Measurements from ENCODE around the gene ARR3.
"Not testable (repeated sequence)": the region's sequence is repeated elsewhere in the genome, so short reads cannot be mapped to it uniquely, and the experiment has no call there.

Gene ARR3

GRCh38 chrX:70274029-70274428 is 5.9 kb downstream of the ARR3 start:
- not testable (repeated sequence) for H3K27ac ChIP-seq (ENCODE audit: low read depth, low read length); H2BK12ac ChIP-seq (ENCODE audit: low read length); H3K9me3 ChIP-seq (ENCODE audit: insufficient read depth, low read depth, low read length); H3K4me3 ChIP-seq (ENCODE audit: low read depth, low read length); DNase-seq; H3K36me3 ChIP-seq (ENCODE audit: control insufficient read depth in 1 of 2, insufficient read depth in 2 of 2, low read length in 2 of 2); H3K79me2 ChIP-seq (ENCODE audit: control insufficient read depth, insufficient read depth, low read length, poor library complexity); H2AFZ ChIP-seq (ENCODE audit: insufficient read depth, low read length, poor library complexity); H4K12ac ChIP-seq (ENCODE audit: low read depth, low read length); H3K23ac ChIP-seq (ENCODE audit: low read length); H3K4me2 ChIP-seq (ENCODE audit: low read length); H3K79me1 ChIP-seq (ENCODE audit: low read length); H4K8ac ChIP-seq (ENCODE audit: low read depth, low read length); H3K4ac ChIP-seq (ENCODE audit: low read depth, low read length); H3K4me1 ChIP-seq (ENCODE audit: control insufficient read depth in 1 of 2, insufficient read depth in 2 of 2, low read length in 2 of 2); H2BK120ac ChIP-seq (ENCODE audit: insufficient read depth, low read length, poor library complexity); H3K27me3 ChIP-seq (ENCODE audit: insufficient read depth, low read length); H2AK5ac ChIP-seq (ENCODE audit: low read length); H4K91ac ChIP-seq (ENCODE audit: low read depth, low read length); H3K9ac ChIP-seq (ENCODE audit: low read length); H3K14ac ChIP-seq (ENCODE audit: low read length); H3K18ac ChIP-seq (ENCODE audit: low read length); H2BK5ac ChIP-seq (ENCODE audit: low read depth, low read length, poor library complexity)
- no CpG with 5 or more reads among the region's 7 CpGs for WGBS (ENCODE audit: extremely low coverage, insufficient coverage, insufficient read length)

DNA sequence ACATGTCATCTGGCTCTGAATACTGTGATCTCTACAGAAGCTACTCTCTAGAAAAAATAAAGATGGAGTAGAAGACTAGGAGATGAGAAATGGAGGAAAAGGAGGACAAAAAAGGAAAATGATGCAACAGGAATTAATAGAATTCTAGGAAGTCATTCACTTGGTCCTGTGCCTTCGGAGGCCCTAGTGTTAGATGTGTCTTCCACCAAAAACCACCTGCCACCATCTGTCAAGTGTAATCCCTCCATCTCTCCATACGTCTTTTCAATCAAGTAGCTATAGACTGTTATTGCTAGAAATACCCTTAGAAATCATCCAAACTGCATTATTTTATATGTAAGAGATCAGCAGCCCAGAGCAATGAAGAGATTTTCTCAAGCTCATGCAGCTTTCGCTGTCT is 10.9 kb downstream of the ARR3 start:
- Histone ChIP-seq H4K91ac (ENCODE audit: low read depth, low read length) (no peak overlapping the region), H3K4ac (ENCODE audit: low read depth, low read length) (no peak overlapping the region), H2BK120ac (ENCODE audit: insufficient read depth, low read length, poor library complexity) (no peak overlapping the region), H2AK5ac (ENCODE audit: low read length) (no peak overlapping the region), H3K27ac (ENCODE audit: low read depth, low read length) (no peak overlapping the region), H3K27me3 (ENCODE audit: insufficient read depth, low read length) (no peaks in the 10 kb centered on the region), H3K4me3 (ENCODE audit: low read depth, low read length) (no peak overlapping the region), H3K14ac (ENCODE audit: low read length) (no peak overlapping the region), H3K23ac (ENCODE audit: low read length) (no peak overlapping the region), H2BK5ac (ENCODE audit: low read depth, low read length, poor library complexity) (no peak overlapping the region), H4K12ac (ENCODE audit: low read depth, low read length) (no peak overlapping the region), H3K36me3 (ENCODE audit: control insufficient read depth in 1 of 2, insufficient read depth in 2 of 2, low read length in 2 of 2) (no peaks in the 10 kb centered on the region), H3K4me2 (ENCODE audit: low read length) (no peak overlapping the region), H3K18ac (ENCODE audit: low read length) (no peak overlapping the region), H3K79me1 (ENCODE audit: low read length) (no peaks in the 10 kb centered on the region), H3K9me3 (ENCODE audit: insufficient read depth, low read depth, low read length) (no peaks in the 10 kb centered on the region), H3K4me1 (ENCODE audit: control insufficient read depth in 1 of 2, insufficient read depth in 2 of 2, low read length in 2 of 2) (no peaks in the 10 kb centered on the region), H2AFZ (ENCODE audit: insufficient read depth, low read length, poor library complexity) (no peak overlapping the region), H3K9ac (ENCODE audit: low read length) (no peak overlapping the region), H3K79me2 (ENCODE audit: control insufficient read depth, insufficient read depth, low read length, poor library complexity) (no peaks in the 10 kb centered on the region), H2BK12ac (ENCODE audit: low read length) (no peak overlapping the region), H4K8ac (ENCODE audit: low read depth, low read length) (no peak overlapping the region)
- DNase-seq, result no peak
- no CpG with 5 or more reads among the region's 3 CpGs for WGBS (ENCODE audit: extremely low coverage, insufficient coverage, insufficient read length)

GRCh38 chrX:70280573-70280972 is 12.4 kb downstream of the ARR3 start:
- Histone ChIP-seq H3K79me2 (ENCODE audit: control insufficient read depth, insufficient read depth, low read length, poor library complexity) (no peaks in the 10 kb centered on the region), H3K4ac (ENCODE audit: low read depth, low read length) (no peak overlapping the region)
- WGBS (ENCODE audit: extremely low coverage, insufficient coverage, insufficient read length), result no CpG with 5 or more reads among the region's 3 CpGs

GRCh38 chrX:70281951-70282350 is 13.8 kb downstream of the ARR3 start, which contains the start of gene RAB41:
Gene RAB41, plus strand, starts transcription at chrX:70282172. Its CDS starts 46 bp downstream, at chrX:70282218.
- no peak within 1 kb of the TSS for H3K23ac ChIP-seq (ENCODE audit: low read length)
- no CpG with 5 or more reads among the region's 21 CpGs for WGBS (ENCODE audit: extremely low coverage, insufficient coverage, insufficient read length)
- no peak within 1 kb of the TSS for H2BK120ac ChIP-seq (ENCODE audit: insufficient read depth, low read length, poor library complexity)
- H2AFZ ChIP-seq (ENCODE audit: insufficient read depth, low read length, poor library complexity), result no peak within 1 kb of the TSS
- no peak within 1 kb of the TSS for H2BK12ac ChIP-seq (ENCODE audit: low read length)
- no peak within 1 kb of the TSS for H3K27ac ChIP-seq (ENCODE audit: low read depth, low read length)
- no peak within 1 kb of the TSS for H3K4me3 ChIP-seq (ENCODE audit: low read depth, low read length)
- H3K4ac ChIP-seq (ENCODE audit: low read depth, low read length), result no peak within 1 kb of the TSS
- no peaks in the 10 kb centered on the region for H3K79me2 ChIP-seq (ENCODE audit: control insufficient read depth, insufficient read depth, low read length, poor library complexity)
- H3K9ac ChIP-seq (ENCODE audit: low read length), result no peak within 1 kb of the TSS
- no peak within 1 kb of the TSS for H2BK5ac ChIP-seq (ENCODE audit: low read depth, low read length, poor library complexity)
- no peak within 1 kb of the TSS for H3K4me2 ChIP-seq (ENCODE audit: low read length)
- no peak within 1 kb of the TSS for H2AK5ac ChIP-seq (ENCODE audit: low read length)
- no peak within 1 kb of the TSS for H4K91ac ChIP-seq (ENCODE audit: low read depth, low read length)
- H3K36me3 ChIP-seq (ENCODE audit: control insufficient read depth in 1 of 2, insufficient read depth in 2 of 2, low read length in 2 of 2), result peaks cover 0 to 2% of the 10 kb centered on the region in 2 experiments
- no peak for DNase-seq
- H4K8ac ChIP-seq (ENCODE audit: low read depth, low read length), result no peak within 1 kb of the TSS
- H3K4me1 ChIP-seq (ENCODE audit: control insufficient read depth in 1 of 2, insufficient read depth in 2 of 2, low read length in 2 of 2), result no peaks in the 10 kb centered on the region
- H4K12ac ChIP-seq (ENCODE audit: low read depth, low read length), result no peak within 1 kb of the TSS
- no peak within 1 kb of the TSS for H3K18ac ChIP-seq (ENCODE audit: low read length)
- no peak within 1 kb of the TSS for H3K14ac ChIP-seq (ENCODE audit: low read length)
- H3K27me3 ChIP-seq (ENCODE audit: insufficient read depth, low read length), result no peaks in the 10 kb centered on the region
- H3K79me1 ChIP-seq (ENCODE audit: low read length), result no peaks in the 10 kb centered on the region
- H3K9me3 ChIP-seq (ENCODE audit: insufficient read depth, low read depth, low read length), result no peaks in the 10 kb centered on the region

More at GRCh38 chrX:70280573-70280972, 12.4 kb downstream of the ARR3 start:
- Histone ChIP-seq H3K18ac (ENCODE audit: low read length) (no peak overlapping the region), H3K27me3 (ENCODE audit: insufficient read depth, low read length) (no peaks in the 10 kb centered on the region), H2BK5ac (ENCODE audit: low read depth, low read length, poor library complexity) (no peak overlapping the region), H3K4me3 (ENCODE audit: low read depth, low read length) (no peak overlapping the region), H2BK120ac (ENCODE audit: insufficient read depth, low read length, poor library complexity) (no peak overlapping the region), H3K79me1 (ENCODE audit: low read length) (no peaks in the 10 kb centered on the region), H4K8ac (ENCODE audit: low read depth, low read length) (no peak overlapping the region), H3K27ac (ENCODE audit: low read depth, low read length) (no peak overlapping the region), H3K9ac (ENCODE audit: low read length) (no peak overlapping the region), H3K23ac (ENCODE audit: low read length) (no peak overlapping the region), H4K12ac (ENCODE audit: low read depth, low read length) (no peak overlapping the region), H2BK12ac (ENCODE audit: low read length) (no peak overlapping the region), H4K91ac (ENCODE audit: low read depth, low read length) (no peak overlapping the region), H2AK5ac (ENCODE audit: low read length) (no peak overlapping the region), H3K14ac (ENCODE audit: low read length) (no peak overlapping the region), H3K4me2 (ENCODE audit: low read length) (no peak overlapping the region), H3K9me3 (ENCODE audit: insufficient read depth, low read depth, low read length) (no peaks in the 10 kb centered on the region), H2AFZ (ENCODE audit: insufficient read depth, low read length, poor library complexity) (no peak overlapping the region), H3K36me3 (ENCODE audit: control insufficient read depth in 1 of 2, insufficient read depth in 2 of 2, low read length in 2 of 2) (no peaks in the 10 kb centered on the region), H3K4me1 (ENCODE audit: control insufficient read depth in 1 of 2, insufficient read depth in 2 of 2, low read length in 2 of 2) (no peaks in the 10 kb centered on the region)
- DNase-seq, result no peak
